HG03196 (cell line): ENCODE results near the gene TTLL6.

ENCODE experiments used
- ATAC-seq: cut with Tn5 transposase; IDR thresholded peaks from one replicate; pipeline ENCODE4 v1.9.1; 2021; ENCODE audit not compliant: unreplicated experiment

TTLL6 gene

GRCh38 chr17:48761114-48761513 is 55.9 kb downstream of the TTLL6 start:
- no peak for ATAC-seq

GRCh38 chr17:48760411-48760810 is 56.6 kb downstream of the TTLL6 start:
- no peak for ATAC-seq

- ATAC-seq, result no peak
Observed at GRCh38 chr17:48759288-48759687, 57.7 kb downstream of the TTLL6 start.

- ATAC-seq, result no peak
Observed at GRCh38 chr17:48757524-48757961, 59.5 kb downstream of the TTLL6 start.

- no peak for ATAC-seq
Observed at GRCh38 chr17:48756830-48757251, 60.2 kb downstream of the TTLL6 start.

- ATAC-seq, result no peak
Observed at GRCh38 chr17:48755356-48755755, 61.7 kb downstream of the TTLL6 start.

- ATAC-seq, result no peak
Observed at GRCh38 chr17:48754500-48755261, 62.3 kb downstream of the TTLL6 start.

- no peak for ATAC-seq
Observed at GRCh38 chr17:48753794-48754499, 63.1 kb downstream of the TTLL6 start.

- ATAC-seq, result no peak
Observed at GRCh38 chr17:48752399-48753288, 64.4 kb downstream of the TTLL6 start.

- no peak for ATAC-seq
Observed at GRCh38 chr17:48751733-48752398, 65.2 kb downstream of the TTLL6 start.

- ATAC-seq, result no peak
Observed at GRCh38 chr17:48751172-48751571, 65.9 kb downstream of the TTLL6 start.

GRCh38 chr17:48749621-48750553 is 67.1 kb downstream of the TTLL6 start:
- ATAC-seq, result no peak

- no peak for ATAC-seq
Observed at GRCh38 chr17:48748718-48749566, 68.1 kb downstream of the TTLL6 start.

GRCh38 chr17:48747445-48748363 is 69.3 kb downstream of the TTLL6 start:
- no peak for ATAC-seq

GRCh38 chr17:48746916-48747444 is 70.0 kb downstream of the TTLL6 start:
- ATAC-seq, result no peak

GRCh38 chr17:48745381-48746275 is 71.4 kb downstream of the TTLL6 start:
- no peak for ATAC-seq

GRCh38 chr17:48740537-48740936 is 76.5 kb downstream of the TTLL6 start:
- no peak for ATAC-seq
